ENCODE results near the gene CLIC1.

DNA sequence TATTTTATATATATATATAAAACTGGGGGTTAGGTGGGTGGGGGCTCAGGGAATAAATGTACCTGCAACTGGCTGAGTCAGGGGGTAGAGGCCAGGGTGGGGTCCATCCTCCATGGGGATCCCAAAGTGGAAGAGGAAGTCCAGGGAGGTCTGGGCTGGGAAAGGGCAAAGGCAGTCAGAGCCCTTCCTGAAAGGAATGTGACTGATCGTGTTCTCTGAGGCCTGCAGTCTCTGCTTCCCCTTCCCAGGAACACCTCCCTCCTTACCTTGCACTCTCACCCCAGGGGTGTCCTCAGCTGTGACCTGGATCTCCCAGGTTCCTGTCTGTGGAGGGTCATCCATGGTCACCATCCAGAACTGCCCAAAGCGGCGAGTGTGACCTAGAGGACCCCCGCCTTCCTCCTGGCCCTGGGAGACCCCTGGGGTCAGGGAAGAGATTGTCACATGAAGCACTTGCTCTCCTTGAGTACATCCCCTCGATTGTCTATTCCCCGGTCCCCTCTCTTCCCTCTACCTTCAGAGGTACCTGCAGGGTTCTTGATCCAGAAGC is 30.8 kb upstream of the CLIC1 start:
- TF ChIP-seq, protein P1, sequence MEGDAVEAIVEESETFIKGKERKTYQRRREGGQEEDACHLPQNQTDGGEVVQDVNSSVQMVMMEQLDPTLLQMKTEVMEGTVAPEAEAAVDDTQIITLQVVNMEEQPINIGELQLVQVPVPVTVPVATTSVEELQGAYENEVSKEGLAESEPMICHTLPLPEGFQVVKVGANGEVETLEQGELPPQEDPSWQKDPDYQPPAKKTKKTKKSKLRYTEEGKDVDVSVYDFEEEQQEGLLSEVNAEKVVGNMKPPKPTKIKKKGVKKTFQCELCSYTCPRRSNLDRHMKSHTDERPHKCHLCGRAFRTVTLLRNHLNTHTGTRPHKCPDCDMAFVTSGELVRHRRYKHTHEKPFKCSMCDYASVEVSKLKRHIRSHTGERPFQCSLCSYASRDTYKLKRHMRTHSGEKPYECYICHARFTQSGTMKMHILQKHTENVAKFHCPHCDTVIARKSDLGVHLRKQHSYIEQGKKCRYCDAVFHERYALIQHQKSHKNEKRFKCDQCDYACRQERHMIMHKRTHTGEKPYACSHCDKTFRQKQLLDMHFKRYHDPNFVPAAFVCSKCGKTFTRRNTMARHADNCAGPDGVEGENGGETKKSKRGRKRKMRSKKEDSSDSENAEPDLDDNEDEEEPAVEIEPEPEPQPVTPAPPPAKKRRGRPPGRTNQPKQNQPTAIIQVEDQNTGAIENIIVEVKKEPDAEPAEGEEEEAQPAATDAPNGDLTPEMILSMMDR (IDR thresholded peaks at IDR 0.05), result no peak
- TF ChIP-seq EZH2 (IDR thresholded peaks at IDR 0.05; ENCODE audit: borderline replicate concordance, insufficient read depth, low read depth, low read length, poor library complexity, severe bottlenecking), result no peak
